ENCODE results near the gene MCF2L.

Gene MCF2L

DNA sequence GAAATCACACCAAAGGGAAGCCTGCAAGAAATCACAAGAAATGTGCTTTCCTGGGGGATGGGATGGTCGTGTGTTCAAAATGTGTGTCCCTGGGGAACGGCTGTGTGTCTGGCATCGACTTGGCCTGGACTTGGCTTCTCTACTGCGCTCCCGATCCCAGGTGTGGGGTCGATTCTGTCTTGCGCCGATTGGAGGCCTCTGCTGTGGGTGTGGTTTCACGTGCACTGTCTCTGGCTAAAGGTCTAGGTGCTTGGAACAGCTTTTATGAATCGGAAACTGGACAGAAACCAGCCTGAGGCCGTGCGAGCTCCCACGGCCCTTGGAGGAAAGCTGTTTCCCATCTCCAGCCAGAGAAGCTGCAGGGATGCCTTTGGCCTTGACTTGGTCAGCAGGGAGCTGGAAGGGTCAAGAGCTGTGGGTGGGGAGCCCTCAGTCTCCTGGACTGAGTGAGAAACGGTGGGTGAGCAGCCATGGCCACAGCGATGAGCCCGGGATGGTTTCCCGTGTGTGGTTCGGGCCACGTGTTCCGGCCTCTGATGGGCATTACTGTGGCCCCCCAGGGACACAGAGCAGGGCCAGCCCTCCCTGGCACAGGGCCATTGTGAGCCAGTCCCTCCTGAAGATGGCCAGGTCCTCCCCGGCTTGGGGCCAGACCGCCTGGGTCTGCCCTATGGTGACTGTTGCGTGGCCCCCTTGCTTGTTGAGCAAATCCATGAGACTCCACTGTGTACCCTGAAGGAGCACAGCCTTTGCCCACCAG lies 29.7 kb downstream of the MCF2L start:
- TF ChIP-seq POU2F2 (IDR thresholded peaks at IDR 0.05; ENCODE audit: low read depth, low read length) (no peak), POLR2AphosphoS5 (IDR thresholded peaks at IDR 0.05; ENCODE audit: low read depth, low read length) (no peak), TAF1 (IDR thresholded peaks at IDR 0.05; ENCODE audit: low read depth, low read length) (no peak), POLR2A (IDR thresholded peaks at IDR 0.05; ENCODE audit: low read depth, low read length) (no peak), SPI1 (IDR thresholded peaks at IDR 0.05; ENCODE audit: low read depth, low read length) (no peak), PAX5 (IDR thresholded peaks at IDR 0.05; ENCODE audit: insufficient read depth, low read length, severe bottlenecking) (no peak)
- no peak for DNase-seq (ENCODE audit: insufficient read length, low spot score)
- no peak for FAIRE-seq

DNA sequence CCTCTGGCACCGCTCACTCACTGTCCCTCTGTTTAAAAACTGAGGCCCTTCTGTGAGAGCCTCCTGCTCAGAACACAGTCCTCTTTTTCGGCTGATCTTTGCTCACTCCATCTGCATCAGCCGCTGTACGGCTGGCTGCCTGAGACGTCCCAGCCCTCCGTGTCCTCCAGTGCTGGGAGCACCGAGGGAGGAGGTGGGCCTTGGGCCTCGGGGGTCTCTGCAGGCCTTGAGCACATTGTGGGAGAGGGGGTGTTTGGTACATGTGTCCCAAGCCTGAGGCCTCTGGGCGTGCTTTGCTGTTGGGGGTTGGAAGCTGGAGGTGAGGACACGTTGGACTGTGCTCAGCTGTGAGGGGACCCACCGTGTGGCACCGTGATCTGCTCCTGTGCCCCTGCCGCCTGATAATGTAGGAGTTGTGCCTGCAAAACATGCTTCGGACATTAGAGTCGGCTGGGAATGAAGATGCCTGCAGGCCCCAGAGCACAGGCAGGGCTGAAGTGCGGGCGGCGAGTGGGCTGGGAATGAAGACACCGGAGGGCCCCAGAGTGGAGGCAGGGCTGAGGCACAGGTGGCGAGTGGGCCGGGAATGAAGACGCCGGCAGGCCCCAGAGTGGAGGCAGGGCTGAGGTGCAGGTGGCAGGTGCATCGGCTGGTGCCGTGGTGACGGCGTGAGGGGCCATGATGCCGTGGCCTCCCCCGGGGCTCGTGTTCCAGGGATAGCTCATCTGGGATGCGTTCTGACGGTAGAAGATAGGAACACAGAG lies 30.6 kb downstream of the MCF2L start:
- no peak for TF ChIP-seq POU2F2 (IDR thresholded peaks at IDR 0.05; ENCODE audit: low read depth, low read length)
- no peak for TF ChIP-seq TAF1 (IDR thresholded peaks at IDR 0.05; ENCODE audit: low read depth, low read length)
- TF ChIP-seq SPI1 (IDR thresholded peaks at IDR 0.05; ENCODE audit: low read depth, low read length), result no peak
- TF ChIP-seq POLR2A (IDR thresholded peaks at IDR 0.05; ENCODE audit: low read depth, low read length), result no peak
- TF ChIP-seq PAX5 (IDR thresholded peaks at IDR 0.05; ENCODE audit: insufficient read depth, low read length, severe bottlenecking), result no peak
- TF ChIP-seq POLR2AphosphoS5 (IDR thresholded peaks at IDR 0.05; ENCODE audit: low read depth, low read length), result no peak
- FAIRE-seq (no peak), DNase-seq (ENCODE audit: insufficient read length, low spot score) (no peak)

DNA sequence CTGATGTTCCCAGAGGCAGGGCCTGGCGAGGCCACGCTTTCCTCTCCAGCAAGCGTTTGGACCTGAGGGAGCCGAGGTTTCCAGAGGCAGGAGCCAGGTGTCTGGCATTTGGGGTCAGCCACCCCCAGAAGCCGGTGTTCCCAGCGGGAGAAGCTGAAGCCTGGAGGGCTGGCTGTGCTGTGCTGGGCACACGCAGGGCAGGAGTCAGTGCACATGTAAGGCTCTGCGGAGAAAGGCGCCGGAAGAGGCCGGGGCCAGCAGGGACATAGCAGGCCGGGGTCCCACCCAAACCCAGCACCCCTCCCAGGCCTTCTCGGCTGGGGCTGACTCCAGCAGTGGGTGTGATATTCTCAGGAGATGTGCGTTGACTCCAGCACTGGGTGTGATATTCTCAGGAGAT lies 31.6 kb downstream of the MCF2L start:
- FAIRE-seq (no peak), DNase-seq (ENCODE audit: insufficient read length, low spot score) (no peak)
- TF ChIP-seq SPI1 (IDR thresholded peaks at IDR 0.05; ENCODE audit: low read depth, low read length), result no peak
- no peak for TF ChIP-seq PAX5 (IDR thresholded peaks at IDR 0.05; ENCODE audit: insufficient read depth, low read length, severe bottlenecking)
- TF ChIP-seq POLR2A (IDR thresholded peaks at IDR 0.05; ENCODE audit: low read depth, low read length), result no peak
- no peak for TF ChIP-seq TAF1 (IDR thresholded peaks at IDR 0.05; ENCODE audit: low read depth, low read length)
- no peak for TF ChIP-seq POLR2AphosphoS5 (IDR thresholded peaks at IDR 0.05; ENCODE audit: low read depth, low read length)
- TF ChIP-seq POU2F2 (IDR thresholded peaks at IDR 0.05; ENCODE audit: low read depth, low read length), result no peak

DNA sequence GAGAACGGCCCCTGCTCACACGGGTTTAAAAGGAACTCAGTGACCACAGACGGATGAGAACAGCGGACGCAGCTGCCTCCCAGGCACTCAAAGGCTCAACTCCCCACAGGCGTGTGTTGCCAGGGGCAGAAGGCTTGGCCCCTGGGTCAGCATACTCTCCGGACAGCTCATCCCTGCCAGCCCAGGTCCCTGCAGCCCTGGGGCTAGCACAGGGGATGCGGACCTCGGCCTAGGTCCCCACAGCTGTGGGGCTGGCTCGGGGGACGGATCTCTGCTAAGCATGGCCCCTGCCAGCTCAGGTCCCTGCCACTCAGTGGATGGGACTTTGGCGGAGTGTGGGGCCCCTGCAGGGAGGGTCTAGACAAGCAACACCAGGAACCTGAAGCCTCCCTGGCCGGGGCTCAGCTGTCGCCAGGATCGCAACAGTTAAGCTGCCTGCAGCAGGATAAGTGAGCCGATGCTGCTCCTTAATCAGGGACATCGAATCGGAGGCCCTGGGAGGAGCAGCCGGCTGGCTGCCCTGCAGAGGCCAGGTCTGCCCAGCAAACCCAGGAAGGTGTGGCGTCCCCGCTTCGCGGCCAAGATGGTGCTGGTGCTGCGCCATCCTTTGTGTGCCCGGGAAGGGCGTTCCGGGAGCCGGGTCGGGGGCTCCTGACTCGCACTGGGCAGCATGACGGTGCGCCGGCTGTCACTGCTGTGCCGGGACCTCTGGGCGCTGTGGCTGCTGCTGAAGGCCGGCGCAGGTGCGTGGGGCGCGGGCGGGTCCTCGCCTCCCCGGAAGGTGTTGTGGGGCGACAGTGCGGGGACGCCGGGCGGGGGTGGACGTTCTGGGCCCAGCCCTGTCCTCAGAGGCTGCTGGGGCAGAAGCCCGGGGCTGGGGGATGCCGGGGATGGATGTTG lies 32.5 kb downstream of the MCF2L start:
- DNase-seq (ENCODE audit: insufficient read length, low spot score) (no peak), FAIRE-seq (no peak)
- no peak for TF ChIP-seq SPI1 (IDR thresholded peaks at IDR 0.05; ENCODE audit: low read depth, low read length)
- no peak for TF ChIP-seq PAX5 (IDR thresholded peaks at IDR 0.05; ENCODE audit: insufficient read depth, low read length, severe bottlenecking)
- no peak for TF ChIP-seq POLR2A (IDR thresholded peaks at IDR 0.05; ENCODE audit: low read depth, low read length)

DNA sequence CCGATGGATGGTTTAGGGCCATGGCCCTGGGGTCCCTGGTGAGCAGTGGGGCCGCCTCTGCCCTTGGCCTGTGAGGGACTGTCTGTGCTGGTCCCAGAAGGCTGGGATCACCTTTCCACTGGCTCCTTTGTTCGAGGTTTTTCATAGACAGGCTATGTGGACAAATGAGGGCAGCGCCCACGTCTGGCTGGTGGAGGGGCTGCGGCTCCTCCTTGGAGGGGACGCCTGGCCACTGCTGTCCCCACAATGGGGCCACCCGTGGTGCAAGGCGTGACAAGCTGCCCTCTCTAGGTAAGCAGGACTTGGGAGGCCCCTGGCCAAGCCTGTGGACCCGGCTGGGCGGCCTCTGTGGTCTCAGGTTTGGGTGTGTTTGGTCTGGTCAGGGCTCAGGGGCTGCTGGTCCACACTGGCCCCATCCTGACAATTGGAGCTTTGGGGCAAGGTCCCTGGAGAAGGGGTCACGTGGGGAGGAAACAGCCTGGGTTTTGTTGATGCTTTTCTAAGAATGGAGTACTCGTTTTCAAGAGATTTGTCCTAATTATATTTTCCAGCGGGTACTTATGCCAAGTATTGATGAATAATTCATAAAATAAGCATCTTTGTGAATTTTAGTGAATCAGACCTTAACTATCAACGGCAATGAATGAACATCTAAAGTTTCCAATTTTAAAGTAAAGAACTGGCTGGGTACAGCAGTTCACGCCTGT lies 33.3 kb downstream of the MCF2L start:
- DNase-seq (ENCODE audit: insufficient read length, low spot score), result no peak
- no peak for FAIRE-seq
- TF ChIP-seq POLR2AphosphoS5 (IDR thresholded peaks at IDR 0.05; ENCODE audit: low read depth, low read length) (no peak), POLR2A (IDR thresholded peaks at IDR 0.05; ENCODE audit: low read depth, low read length) (no peak), PAX5 (IDR thresholded peaks at IDR 0.05; ENCODE audit: insufficient read depth, low read length, severe bottlenecking) (no peak), TAF1 (IDR thresholded peaks at IDR 0.05; ENCODE audit: low read depth, low read length) (no peak)

DNA sequence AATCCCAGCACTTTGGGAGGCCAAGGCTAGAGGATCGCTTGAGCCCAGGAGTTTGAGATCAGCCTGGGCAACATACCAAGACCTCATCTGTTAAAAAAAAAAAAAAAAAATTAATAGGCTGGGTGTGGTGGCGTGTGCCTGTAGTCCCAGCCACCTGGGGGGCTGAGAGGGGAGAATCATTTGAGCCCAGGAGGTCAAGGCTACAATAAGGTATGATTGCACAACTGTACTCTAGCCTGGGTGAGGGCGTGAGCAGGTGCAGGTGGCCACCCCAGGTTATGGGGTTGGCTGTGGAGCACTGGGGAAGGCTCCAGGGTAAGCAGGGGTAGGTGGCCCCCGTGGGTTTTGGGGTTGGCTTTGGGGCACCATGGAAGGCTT lies 33.9 kb downstream of the MCF2L start:
- no peak for TF ChIP-seq POU2F2 (IDR thresholded peaks at IDR 0.05; ENCODE audit: low read depth, low read length)
- no peak for TF ChIP-seq PAX5 (IDR thresholded peaks at IDR 0.05; ENCODE audit: insufficient read depth, low read length, severe bottlenecking)
- no peak for TF ChIP-seq POLR2A (IDR thresholded peaks at IDR 0.05; ENCODE audit: low read depth, low read length)
- no peak for TF ChIP-seq SPI1 (IDR thresholded peaks at IDR 0.05; ENCODE audit: low read depth, low read length)
- no peak for TF ChIP-seq TAF1 (IDR thresholded peaks at IDR 0.05; ENCODE audit: low read depth, low read length)
- no peak for TF ChIP-seq POLR2AphosphoS5 (IDR thresholded peaks at IDR 0.05; ENCODE audit: low read depth, low read length)
- FAIRE-seq, result no peak
- DNase-seq (ENCODE audit: insufficient read length, low spot score), result no peak

DNA sequence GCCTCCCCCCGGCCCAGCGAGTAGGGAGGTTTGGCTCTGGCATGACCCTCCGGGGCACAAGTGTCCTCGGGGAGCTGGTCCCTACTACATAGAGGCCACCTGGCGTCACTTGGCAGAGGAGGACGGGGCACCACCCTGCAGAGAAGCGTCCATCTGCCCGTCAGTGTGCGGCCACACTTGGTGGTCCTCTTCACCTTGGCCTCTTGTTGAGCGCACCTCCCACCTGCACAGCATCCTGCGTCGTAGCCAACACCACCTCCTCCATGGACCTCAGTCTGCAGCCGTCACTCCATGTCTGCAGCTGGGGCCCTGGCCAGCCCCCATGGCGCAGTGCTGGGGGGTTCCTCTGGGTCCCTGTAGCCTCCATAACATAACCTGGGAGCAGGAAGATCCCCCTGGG lies 35.1 kb downstream of the MCF2L start:
- FAIRE-seq (no peak), DNase-seq (ENCODE audit: insufficient read length, low spot score) (no peak)
- TF ChIP-seq POU2F2 (IDR thresholded peaks at IDR 0.05; ENCODE audit: low read depth, low read length) (no peak), PAX5 (IDR thresholded peaks at IDR 0.05; ENCODE audit: insufficient read depth, low read length, severe bottlenecking) (no peak), SPI1 (IDR thresholded peaks at IDR 0.05; ENCODE audit: low read depth, low read length) (no peak), TAF1 (IDR thresholded peaks at IDR 0.05; ENCODE audit: low read depth, low read length) (no peak), POLR2A (IDR thresholded peaks at IDR 0.05; ENCODE audit: low read depth, low read length) (no peak), POLR2AphosphoS5 (IDR thresholded peaks at IDR 0.05; ENCODE audit: low read depth, low read length) (no peak)

DNA sequence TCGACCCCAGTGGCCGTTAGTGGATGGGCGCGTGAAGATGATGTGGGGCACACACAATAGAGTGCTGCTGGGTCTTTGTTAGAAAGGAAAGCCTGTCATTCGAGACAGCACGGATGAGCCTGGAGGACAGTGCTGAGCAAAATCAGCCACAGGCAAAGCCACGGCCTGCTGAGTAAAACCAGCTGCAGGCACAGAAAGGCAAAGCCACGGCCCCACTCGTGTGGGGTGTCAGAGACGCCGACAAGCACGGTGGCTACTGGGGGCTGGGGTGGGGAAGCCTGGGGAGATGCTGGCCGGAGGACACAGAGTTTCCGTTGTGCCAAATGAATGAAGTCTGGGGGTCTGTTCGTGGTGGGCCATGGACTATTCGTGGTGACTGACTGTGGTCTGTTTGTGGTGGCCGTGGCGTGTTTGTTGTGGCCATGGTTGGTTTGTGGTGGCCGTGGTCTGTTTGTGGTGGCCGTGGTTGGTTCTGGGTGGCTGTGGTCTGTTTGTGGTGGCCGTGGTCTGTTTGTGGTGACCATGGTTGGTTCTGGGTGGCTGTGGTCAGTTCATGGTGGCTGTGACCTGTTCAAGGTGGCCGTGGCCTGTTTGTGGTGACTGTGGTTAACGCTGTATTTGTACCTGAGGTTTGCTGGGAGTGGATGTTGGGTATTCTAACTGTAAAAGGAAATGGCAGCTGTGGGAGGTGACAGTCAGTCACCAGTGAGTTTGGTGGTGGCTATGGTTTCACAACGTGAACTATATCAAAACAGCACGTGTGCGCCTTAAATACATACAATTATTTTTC lies 36.3 kb downstream of the MCF2L start:
- DNase-seq (ENCODE audit: insufficient read length, low spot score) (no peak), FAIRE-seq (no peak)
- TF ChIP-seq TAF1 (IDR thresholded peaks at IDR 0.05; ENCODE audit: low read depth, low read length), result no peak
- no peak for TF ChIP-seq PAX5 (IDR thresholded peaks at IDR 0.05; ENCODE audit: insufficient read depth, low read length, severe bottlenecking)
- no peak for TF ChIP-seq POLR2A (IDR thresholded peaks at IDR 0.05; ENCODE audit: low read depth, low read length)
- no peak for TF ChIP-seq POLR2AphosphoS5 (IDR thresholded peaks at IDR 0.05; ENCODE audit: low read depth, low read length)
- TF ChIP-seq POU2F2 (IDR thresholded peaks at IDR 0.05; ENCODE audit: low read depth, low read length), result no peak
- TF ChIP-seq SPI1 (IDR thresholded peaks at IDR 0.05; ENCODE audit: low read depth, low read length), result no peak

All from GM12891 (cell line).